DND-41 (cell line): ENCODE data around the gene APELA.

Source experiments
- CTCF ChIP-seq: IDR thresholded peaks from 2 replicates; pipeline ENCODE4 v1.5.1; 2012; ENCODE audit warnings: borderline replicate concordance, low read length, moderate library complexity, mild to moderate bottlenecking; ENCODE audit not compliant: poor library complexity, severe bottlenecking; ENCODE audit errors: extremely low read depth
- EZH2 ChIP-seq: IDR thresholded peaks from 3 replicates; pipeline ENCODE4 v1.6.1; 2012; ENCODE audit warnings: borderline replicate concordance, low read depth, mild to moderate bottlenecking, moderate library complexity, low read length, inconsistent platforms; ENCODE audit not compliant: severe bottlenecking

- TF ChIP-seq CTCF (no peak), EZH2 (no peak)
Measured at GRCh38 chr4:164828955-164829354, 48.0 kb upstream of the APELA start.
